Right atrium auricular region (tissue), 2 donors: ENCODE measurements around the gene RBM22. TPM values are rescaled to one million over a fixed set of nuclear protein-coding genes. Genes with fewer than 3 reads are reported as not detected.

Experiments
- DNase-seq: peaks from one replicate; pipeline ENCODE4 v3.0.0-alpha.2; 2019; ENCODE audit warnings: low spot score
- H3K27ac ChIP-seq, 2 donors: fragments of 200-600 bp; sonication (generic); 1 replicate in 1 of 2; 2 replicates in 1 of 2; pipeline ENCODE4 v1.5.1; 2016 to 2019
- H3K27me3 ChIP-seq, 2 donors: fragments of 200-600 bp; sonication (generic); one replicate each; pipeline versions ENCODE4 v1.5.1 to v1.6.0; 2017 to 2019
- H3K36me3 ChIP-seq: fragments of 200-600 bp; sonication (generic); one replicate; pipeline ENCODE4 v1.5.1; 2016
- H3K4me1 ChIP-seq, 2 donors: fragments of 200-600 bp; sonication (generic); one replicate each; pipeline versions ENCODE4 v1.5.1 to v1.6.0; 2017 to 2019
- H3K4me3 ChIP-seq, 2 donors: fragments of 200-600 bp; sonication (generic); 1 replicate in 1 of 2; 2 replicates in 1 of 2; pipeline ENCODE4 v1.5.1; 2017 to 2019; ENCODE audit warnings: mild to moderate bottlenecking in 1 of 2, moderate library complexity in 1 of 2
- H3K9me3 ChIP-seq, 2 donors: fragments of 200-600 bp; sonication (generic); one replicate each; pipeline ENCODE4 v1.5.1; 2019
- total RNA-seq, 2 donors: library from RNA; depleted of rRNA; stranded (reverse); fragments of >200 nt; gene quantifications; one replicate each; pipeline ENCODE4 v1.1.0, GENCODE V29; 2016
- TF ChIP-seq, protein P1 (sequence below), 2 donors: fragments of 200-600 bp; sonication (generic); IDR thresholded peaks; one replicate each; pipeline ENCODE4 v1.5.1; 2019; ENCODE audit warnings: antibody characterized with exemption in 2 of 2

Gene RBM22
- total RNA-seq, 2 donors from 2014 or later, result 26.0 to 29.5 TPM

DNA sequence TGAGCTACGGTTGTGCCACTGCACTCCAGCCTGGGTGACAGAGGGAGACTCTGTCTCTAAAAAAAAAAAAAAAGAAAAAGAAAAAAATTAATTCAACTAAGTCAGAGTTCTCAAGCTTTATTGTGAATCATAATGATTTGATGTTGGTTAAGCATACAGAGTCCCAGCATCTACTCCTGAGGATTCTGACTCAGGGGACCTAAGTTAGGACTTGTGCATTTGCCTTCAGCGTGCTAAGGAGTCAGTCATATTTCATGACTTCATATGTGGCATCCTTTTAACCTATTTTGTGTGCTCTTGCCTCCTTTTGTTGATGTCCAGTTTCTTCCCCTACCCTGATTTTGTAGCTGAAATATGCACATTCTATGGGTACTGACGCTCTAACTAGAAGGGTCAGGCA is 36.9 kb downstream of the RBM22 start:
- H3K4me1 ChIP-seq, result peaks cover 0 to 17% of the 10 kb centered on the region in 2 donors
- TF ChIP-seq, protein P1, sequence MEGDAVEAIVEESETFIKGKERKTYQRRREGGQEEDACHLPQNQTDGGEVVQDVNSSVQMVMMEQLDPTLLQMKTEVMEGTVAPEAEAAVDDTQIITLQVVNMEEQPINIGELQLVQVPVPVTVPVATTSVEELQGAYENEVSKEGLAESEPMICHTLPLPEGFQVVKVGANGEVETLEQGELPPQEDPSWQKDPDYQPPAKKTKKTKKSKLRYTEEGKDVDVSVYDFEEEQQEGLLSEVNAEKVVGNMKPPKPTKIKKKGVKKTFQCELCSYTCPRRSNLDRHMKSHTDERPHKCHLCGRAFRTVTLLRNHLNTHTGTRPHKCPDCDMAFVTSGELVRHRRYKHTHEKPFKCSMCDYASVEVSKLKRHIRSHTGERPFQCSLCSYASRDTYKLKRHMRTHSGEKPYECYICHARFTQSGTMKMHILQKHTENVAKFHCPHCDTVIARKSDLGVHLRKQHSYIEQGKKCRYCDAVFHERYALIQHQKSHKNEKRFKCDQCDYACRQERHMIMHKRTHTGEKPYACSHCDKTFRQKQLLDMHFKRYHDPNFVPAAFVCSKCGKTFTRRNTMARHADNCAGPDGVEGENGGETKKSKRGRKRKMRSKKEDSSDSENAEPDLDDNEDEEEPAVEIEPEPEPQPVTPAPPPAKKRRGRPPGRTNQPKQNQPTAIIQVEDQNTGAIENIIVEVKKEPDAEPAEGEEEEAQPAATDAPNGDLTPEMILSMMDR (IDR thresholded peaks at IDR 0.05), result no peak
- H3K4me3 ChIP-seq, result no peak overlapping the region
- H3K27ac ChIP-seq, result no peak overlapping the region
- H3K36me3 ChIP-seq, result no peaks in the 10 kb centered on the region
- no peak for DNase-seq
- no peaks in the 10 kb centered on the region for H3K27me3 ChIP-seq
- no peaks in the 10 kb centered on the region for H3K9me3 ChIP-seq

DNA sequence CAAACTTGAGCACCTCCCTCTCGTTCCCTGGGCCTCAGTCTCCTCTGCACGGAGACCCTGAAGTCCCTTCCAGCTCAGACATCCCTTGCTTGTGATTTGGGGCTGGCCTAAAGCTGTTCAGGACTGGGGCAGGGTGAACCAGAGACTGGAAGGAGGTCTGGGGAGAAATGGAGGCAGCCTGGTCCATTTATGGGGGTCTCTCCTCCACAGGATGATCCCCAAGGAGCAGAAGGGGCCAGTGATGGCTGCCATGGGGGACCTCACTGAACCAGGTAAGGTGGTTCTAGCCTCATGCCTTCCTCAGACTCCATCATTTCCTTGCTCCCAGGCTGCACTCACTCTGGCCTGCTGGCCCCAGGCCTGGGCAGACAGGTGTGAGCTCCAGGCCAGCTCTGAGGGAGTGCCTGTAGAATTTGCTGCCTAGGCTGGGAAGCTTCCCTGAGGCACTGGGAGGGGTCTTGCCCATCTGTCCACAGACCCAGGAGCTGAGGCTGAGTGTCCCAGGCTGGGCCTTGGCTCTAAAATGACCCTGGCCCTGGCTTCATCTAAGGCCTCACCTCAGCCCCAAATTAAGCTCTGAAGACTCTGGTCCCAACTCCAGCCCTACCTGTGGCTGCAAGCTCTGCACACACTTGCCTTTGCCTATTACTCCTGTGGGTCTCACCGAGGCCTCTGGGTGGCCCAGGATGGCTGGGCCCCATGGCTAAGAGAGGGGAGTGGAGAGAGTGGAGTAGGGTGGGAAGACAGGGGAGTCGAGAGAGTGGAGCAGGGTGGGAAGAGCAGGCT is 37.9 kb downstream of the RBM22 start:
- Histone ChIP-seq H3K4me1 (peaks cover 0 to 27% of the 10 kb centered on the region in 2 donors), H3K27ac (no peak overlapping the region), H3K9me3 (no peaks in the 10 kb centered on the region), H3K4me3 (no peak overlapping the region), H3K27me3 (no peaks in the 10 kb centered on the region), H3K36me3 (no peaks in the 10 kb centered on the region)
- peak; percentile 44 for DNase-seq
- TF ChIP-seq, protein P1 (IDR thresholded peaks at IDR 0.05), result no peak

DNA sequence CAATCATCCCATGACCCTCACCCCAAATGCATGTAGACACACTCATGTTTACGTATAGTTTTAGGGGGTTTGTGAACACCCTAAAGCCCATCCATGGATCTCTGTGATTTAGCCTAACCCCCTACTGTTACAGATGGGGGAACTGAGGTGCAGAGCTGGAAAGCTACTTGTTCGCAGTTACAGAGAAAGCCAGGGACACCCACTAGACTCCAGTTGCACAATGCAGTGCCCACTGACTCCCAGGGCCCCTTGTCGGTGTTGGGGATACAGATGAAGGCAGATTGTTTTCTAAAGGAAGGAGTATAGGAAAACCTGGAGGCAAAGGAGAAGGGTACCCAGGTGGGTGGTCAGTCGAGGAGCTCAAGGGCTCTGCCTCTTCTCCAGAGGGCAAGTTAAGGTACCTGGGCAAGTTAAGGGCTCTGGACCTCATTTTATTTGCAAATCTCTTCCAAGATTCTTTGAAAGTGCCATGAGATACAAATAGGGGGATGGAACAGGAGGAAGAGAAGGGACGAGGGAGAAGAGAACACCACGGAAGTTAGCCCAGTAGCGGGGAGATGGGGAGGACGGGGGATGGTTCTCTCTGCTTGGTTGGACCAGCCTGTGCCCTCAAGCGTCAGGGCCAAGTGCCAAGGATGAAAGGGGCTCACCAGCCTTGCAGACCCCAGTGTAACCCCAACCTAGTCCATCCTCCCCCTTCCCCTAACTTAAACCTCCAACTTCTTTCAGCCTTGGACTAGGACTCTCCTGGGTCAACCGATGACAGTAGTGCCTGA is 38.9 kb downstream of the RBM22 start:
- Histone ChIP-seq H3K27ac (no peak overlapping the region), H3K36me3 (no peaks in the 10 kb centered on the region), H3K4me3 (no peak overlapping the region), H3K27me3 (no peaks in the 10 kb centered on the region), H3K4me1 (peaks cover 0 to 36% of the 10 kb centered on the region in 2 donors), H3K9me3 (no peaks in the 10 kb centered on the region)
- TF ChIP-seq, protein P1 (IDR thresholded peaks at IDR 0.05), result no peak
- DNase-seq, result peak; percentile 34

DNA sequence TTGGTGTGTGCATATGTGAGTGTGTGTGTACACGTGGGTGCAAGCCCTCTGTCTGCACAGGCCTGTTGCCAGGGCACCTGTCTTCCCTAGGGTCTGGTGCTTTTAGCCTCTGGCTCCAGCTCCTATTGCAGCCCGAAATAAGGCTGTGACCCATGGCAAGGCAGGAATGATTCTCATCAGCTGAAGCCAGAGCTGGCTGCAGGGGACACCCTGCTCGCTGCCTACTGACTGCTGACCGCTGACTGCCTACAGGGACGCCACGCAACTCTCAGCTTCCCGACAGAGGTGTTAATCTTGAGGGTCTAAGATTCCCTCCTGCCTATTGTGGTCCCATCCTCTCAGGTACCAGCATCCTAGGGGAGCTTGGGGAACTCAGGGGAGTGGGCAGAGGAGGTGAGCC is 39.8 kb downstream of the RBM22 start, which contains the start of gene MYOZ3:
Gene MYOZ3 (plus strand): TSS at position 166 of the 400 bp plus-strand sequence. CDS start 1,691 bp downstream, outside the sequence.
- peak; percentile 57 for DNase-seq
- Histone ChIP-seq H3K27me3 (no peaks in the 10 kb centered on the region), H3K36me3 (no peaks in the 10 kb centered on the region), H3K4me3 (no peak within 1 kb of the TSS), H3K27ac (peak within 1 kb of the TSS; percentile 18 to 31), H3K4me1 (peaks cover 0 to 44% of the 10 kb centered on the region in 2 donors), H3K9me3 (no peaks in the 10 kb centered on the region)
- TF ChIP-seq, protein P1 (IDR thresholded peaks at IDR 0.05), result no peak

DNA sequence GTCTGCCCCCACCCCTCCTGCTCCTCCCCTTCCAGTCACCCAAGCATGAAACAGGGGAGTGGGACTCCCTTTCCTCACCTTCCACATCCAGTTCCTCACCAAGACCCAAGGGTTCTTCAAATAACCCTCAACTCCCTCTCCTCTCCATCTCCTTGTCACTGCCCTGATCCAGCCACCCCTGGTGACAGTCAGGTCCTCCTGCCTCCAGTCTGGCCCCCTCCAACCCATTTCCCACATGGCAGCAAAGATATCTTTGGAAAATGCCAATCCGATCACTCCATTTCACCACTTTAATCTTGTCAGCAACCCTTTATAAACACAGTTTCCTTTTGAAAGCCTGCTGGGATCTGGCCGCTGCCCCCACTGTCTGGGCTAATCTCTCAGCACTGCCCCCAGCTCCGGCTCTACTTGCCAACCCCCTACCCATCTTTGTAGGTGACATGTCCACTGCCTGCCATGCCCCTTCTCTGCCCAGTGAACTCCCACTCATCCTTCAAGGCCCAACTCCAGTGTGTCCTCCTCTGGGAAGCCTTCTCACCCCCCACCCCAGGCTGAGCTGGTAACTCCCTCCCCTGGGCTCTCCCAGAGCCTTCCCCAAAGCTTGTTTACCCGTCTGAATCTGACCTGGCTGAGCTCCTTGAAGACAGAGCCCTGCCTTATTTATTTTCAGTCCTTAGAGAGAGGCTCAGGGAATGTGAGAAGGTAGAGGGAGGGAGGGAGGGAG is 40.6 kb downstream of the RBM22 start:
- H3K36me3 ChIP-seq, result no peaks in the 10 kb centered on the region
- TF ChIP-seq, protein P1 (IDR thresholded peaks at IDR 0.05), result no peak
- peak overlapping the region; percentile 31 to 96 for H3K27ac ChIP-seq
- H3K27me3 ChIP-seq, result no peaks in the 10 kb centered on the region
- H3K4me3 ChIP-seq, result no peak overlapping the region
- peak; percentile 59 for DNase-seq
- peaks cover 0 to 49% of the 10 kb centered on the region in 2 donors for H3K4me1 ChIP-seq
- H3K9me3 ChIP-seq, result no peaks in the 10 kb centered on the region
